Osteoblast (primary cell): ENCODE data around the gene EFCAB9. TPM values are rescaled to one million over a fixed set of nuclear protein-coding genes. Genes with fewer than 3 reads are reported as not detected.

Experiments
- DNase-seq: peaks from one replicate; pipeline ENCODE4 v3.0.0; 2011; ENCODE audit warnings: low spot score, mixed read lengths; ENCODE audit not compliant: insufficient read length; ENCODE audit errors: missing footprints
- H2AFZ ChIP-seq: 2 replicates; pipeline ENCODE4 v1.6.0; 2011; ENCODE audit warnings: mild to moderate bottlenecking, low read length
- H3K27ac ChIP-seq: 2 replicates; pipeline ENCODE4 v1.5.1; 2011; ENCODE audit warnings: mild to moderate bottlenecking, low read depth, low read length, moderate library complexity
- H3K27me3 ChIP-seq: 2 replicates; pipeline ENCODE4 v1.6.0; 2012; ENCODE audit warnings: mild to moderate bottlenecking, control low read depth, inconsistent platforms, low read length, moderate library complexity; ENCODE audit not compliant: insufficient read depth
- H3K36me3 ChIP-seq: 2 replicates; pipeline ENCODE4 v1.5.1; 2011; ENCODE audit warnings: mild to moderate bottlenecking, low read length, control low read depth, moderate library complexity; ENCODE audit not compliant: insufficient read depth
- H3K4me1 ChIP-seq: 2 replicates; pipeline ENCODE4 v1.5.1; 2011; ENCODE audit warnings: mild to moderate bottlenecking, low read length, control low read depth, moderate library complexity; ENCODE audit not compliant: insufficient read depth
- H3K4me2 ChIP-seq: 2 replicates; pipeline ENCODE4 v1.6.0; 2011; ENCODE audit warnings: mild to moderate bottlenecking, low read length; ENCODE audit not compliant: insufficient read depth
- H3K4me3 ChIP-seq: fragments of 200-600 bp; sonication (generic); 3 replicates; pipeline ENCODE4 v1.5.1; 2012; ENCODE audit warnings: mild to moderate bottlenecking, low read length, inconsistent platforms; ENCODE audit not compliant: insufficient read depth
- H3K79me2 ChIP-seq: 2 replicates; pipeline ENCODE4 v1.6.0; 2012; ENCODE audit warnings: mild to moderate bottlenecking, low read length, control low read depth, inconsistent platforms; ENCODE audit not compliant: insufficient read depth
- H3K9me3 ChIP-seq: 2 replicates; pipeline ENCODE4 v1.5.1; 2011; ENCODE audit warnings: low read depth, low read length, control low read depth
- H4K20me1 ChIP-seq: 2 replicates; pipeline ENCODE4 v1.6.0; 2012; ENCODE audit warnings: mild to moderate bottlenecking, low read length, control low read depth; ENCODE audit not compliant: insufficient read depth
- CTCF ChIP-seq: IDR thresholded peaks from 2 replicates; pipeline ENCODE4 v1.5.1; 2011; ENCODE audit warnings: mild to moderate bottlenecking, low read depth, low read length, moderate library complexity; ENCODE audit errors: extremely low read depth
- total RNA-seq: library from RNA; depleted of rRNA; stranded (reverse); fragments of >200 nt; gene quantifications from 2 replicates; pipeline ENCODE4 v1.2.3, GENCODE V29; 2012

Gene EFCAB9
- total RNA-seq, 1 donor, result not detected

DNA sequence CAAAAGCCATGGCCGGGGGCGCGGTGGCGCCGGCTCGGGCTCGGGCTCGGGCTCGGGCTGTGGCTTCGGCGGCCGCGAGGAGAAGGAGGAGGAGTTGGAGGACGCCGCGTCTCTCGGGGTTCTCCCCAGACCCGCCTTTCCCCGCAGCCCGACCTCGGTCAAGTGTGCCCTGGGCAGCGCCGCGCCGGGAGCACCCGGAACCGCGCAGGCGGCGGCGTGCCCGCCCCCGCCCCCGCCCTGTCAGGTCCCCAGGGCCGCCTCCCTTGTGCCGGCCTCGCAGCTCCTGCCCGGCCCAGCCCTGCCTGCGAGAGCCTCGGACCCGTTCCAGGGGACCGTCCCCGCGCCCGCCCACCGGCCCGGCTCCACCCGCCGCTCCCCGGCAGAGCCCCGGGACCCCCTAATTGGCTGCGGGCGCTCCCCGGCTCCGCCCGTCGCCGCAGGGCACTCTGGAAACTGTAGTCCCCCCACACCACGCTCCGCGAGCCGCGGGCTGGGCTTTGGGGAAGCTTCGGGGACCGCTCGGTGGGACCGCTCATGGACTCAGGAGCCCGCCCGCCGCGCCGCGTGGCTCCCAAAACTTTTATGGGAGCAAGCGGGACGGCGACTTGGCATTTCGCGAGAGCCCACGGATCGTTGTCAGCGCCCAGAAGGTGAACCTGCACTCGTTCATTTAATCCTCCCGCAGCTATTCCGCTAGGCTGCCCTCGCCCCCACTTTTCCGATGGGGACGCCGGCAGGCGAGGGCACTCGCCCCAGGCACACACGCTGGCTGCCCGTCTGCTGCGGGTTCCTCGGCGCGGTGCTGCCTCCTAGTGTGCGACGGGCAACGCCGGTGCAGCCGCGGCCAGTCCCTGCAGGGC is 5.7 kb upstream of the EFCAB9 start, which contains the start of gene STK10:
STK10 (minus strand) TSS at position 192 of the 860 bp plus-strand sequence; CDS start at position 10, 182 bp downstream.
- DNase-seq, result peak; percentile 99
- TF ChIP-seq CTCF, result peak; percentile 77
- peaks cover 9% of the 10 kb centered on the region for H4K20me1 ChIP-seq
- peaks cover 12% of the 10 kb centered on the region for H3K4me1 ChIP-seq
- peak within 1 kb of the TSS; percentile 98 for H3K4me3 ChIP-seq
- peaks cover 11% of the 10 kb centered on the region for H3K36me3 ChIP-seq
- peaks cover 42% of the 10 kb centered on the region for H3K79me2 ChIP-seq
- H3K4me2 ChIP-seq, result peak within 1 kb of the TSS; percentile 86
- peak within 1 kb of the TSS; percentile 94 for H2AFZ ChIP-seq
- no peaks in the 10 kb centered on the region for H3K9me3 ChIP-seq
- no peaks in the 10 kb centered on the region for H3K27me3 ChIP-seq
- peak within 1 kb of the TSS; percentile 77 for H3K27ac ChIP-seq

- H3K4me2 ChIP-seq, result peak overlapping the region; percentile 86
- H3K9me3 ChIP-seq, result no peaks in the 10 kb centered on the region
- peak overlapping the region; percentile 98 for H3K4me3 ChIP-seq
- no peak for TF ChIP-seq CTCF
- no peak overlapping the region for H3K27ac ChIP-seq
- H3K79me2 ChIP-seq, result peaks cover 34% of the 10 kb centered on the region
- peaks cover 12% of the 10 kb centered on the region for H3K4me1 ChIP-seq
- H3K27me3 ChIP-seq, result no peaks in the 10 kb centered on the region
- H2AFZ ChIP-seq, result peak overlapping the region; percentile 29
- no peak for DNase-seq
- peaks cover 7% of the 10 kb centered on the region for H4K20me1 ChIP-seq
- H3K36me3 ChIP-seq, result peaks cover 8% of the 10 kb centered on the region
These were observed 4.9 kb upstream of the EFCAB9 start for GRCh38 chr5:172188893-172189692.

GRCh38 chr5:172189693-172190296 is 4.2 kb upstream of the EFCAB9 start:
- Histone ChIP-seq H3K4me1 (peaks cover 12% of the 10 kb centered on the region), H3K4me3 (no peak overlapping the region), H3K27me3 (no peaks in the 10 kb centered on the region), H3K79me2 (peaks cover 27% of the 10 kb centered on the region), H3K27ac (no peak overlapping the region), H3K9me3 (no peaks in the 10 kb centered on the region), H3K4me2 (no peak overlapping the region), H4K20me1 (peaks cover 4% of the 10 kb centered on the region), H3K36me3 (peaks cover 3% of the 10 kb centered on the region), H2AFZ (peak overlapping the region; percentile 29)
- no peak for TF ChIP-seq CTCF
- DNase-seq, result no peak
